IPS-NIHi11 (cell line): Measurements from ENCODE around the gene OTOGL.
A peak's percentile ranks its signal among the peaks of the same experiment; 100 is the strongest.
"Not testable (repeated sequence)": the region's sequence is repeated elsewhere in the genome, so short reads cannot be mapped to it uniquely, and the experiment has no call there.

ENCODE experiments used
- DNase-seq: peaks from one replicate; pipeline ENCODE4 v3.0.0; 2012; ENCODE audit warnings: mixed read lengths, low spot score

The OTOGL gene

DNA sequence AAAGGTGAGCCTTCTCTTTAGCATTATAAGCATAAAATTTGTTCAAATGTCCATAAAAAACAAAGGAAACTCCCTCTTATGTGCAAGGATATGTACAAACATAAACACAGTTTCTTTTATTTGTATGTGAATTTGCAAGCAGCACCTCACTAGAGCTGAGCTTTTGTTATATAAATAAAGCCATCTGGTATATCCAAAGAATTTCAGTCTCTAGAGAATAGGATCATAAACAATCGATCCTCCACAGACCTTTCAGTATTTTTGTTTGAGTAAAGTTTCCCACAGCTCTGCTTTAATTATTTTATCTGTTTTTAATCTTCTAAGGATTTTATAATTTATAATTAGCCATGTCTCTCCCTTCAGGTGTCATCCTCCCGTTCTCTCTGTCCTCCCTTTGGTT, 89.2 kb downstream of the OTOGL start:
- DNase-seq = no peak

DNA sequence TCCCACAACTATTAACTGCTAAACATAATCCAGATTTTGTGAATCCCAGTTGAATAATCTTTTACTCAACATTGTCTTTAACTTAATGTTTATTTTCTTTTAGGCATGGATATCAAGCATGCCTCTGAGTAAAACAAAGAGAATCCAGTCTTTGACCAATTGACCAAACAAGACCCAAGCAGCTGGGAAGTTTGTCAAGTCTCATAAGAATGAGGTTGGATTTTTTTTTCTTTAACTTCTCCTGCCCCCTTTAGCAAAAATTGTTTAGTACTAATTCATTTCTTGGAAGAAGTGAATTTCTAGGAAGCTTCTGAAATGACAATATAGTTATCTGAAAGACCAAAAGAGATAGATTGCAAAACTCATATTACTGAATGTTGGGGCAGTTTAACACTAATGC, 89.9 kb downstream of the OTOGL start:
- no peak for DNase-seq

DNA sequence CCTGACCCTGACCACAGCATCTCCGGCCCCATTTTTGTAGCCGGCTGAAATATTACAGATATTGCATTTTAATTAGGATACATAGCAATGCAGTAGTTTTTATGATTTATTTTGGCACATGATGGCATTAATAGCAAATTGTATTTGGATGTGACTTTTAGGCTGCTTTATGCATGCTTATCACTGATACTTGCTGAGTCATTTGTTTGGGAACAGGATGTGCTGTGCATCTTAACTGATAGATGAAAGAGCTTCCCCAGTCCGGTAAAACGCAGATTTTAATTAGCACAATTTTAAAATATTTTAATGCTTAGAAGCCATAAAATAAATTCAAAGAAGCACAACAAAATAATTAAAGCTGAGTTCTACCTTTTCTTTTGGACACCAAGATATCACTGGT, 90.7 kb downstream of the OTOGL start:
- DNase-seq = no peak

DNA sequence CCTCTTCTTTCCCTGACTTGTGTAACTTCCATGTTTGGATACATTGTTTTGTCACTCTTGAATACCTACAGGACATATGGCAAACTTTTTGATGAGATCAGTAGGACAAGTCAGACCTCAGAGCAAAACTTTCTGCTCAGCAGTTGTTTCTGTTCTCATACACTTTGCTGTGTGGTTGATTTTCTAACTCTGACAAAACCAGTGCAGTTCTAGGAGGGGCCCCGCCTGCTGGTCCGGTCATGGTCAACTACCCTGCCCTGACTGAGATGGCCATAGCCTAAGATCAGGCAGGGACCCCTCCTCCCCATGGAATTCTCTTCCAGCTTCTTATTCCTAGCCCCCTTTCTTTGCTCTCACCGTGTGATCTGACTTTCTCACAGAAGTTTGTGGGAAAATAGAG, 92.8 kb downstream of the OTOGL start:
- DNase-seq = peak; percentile 23

DNA sequence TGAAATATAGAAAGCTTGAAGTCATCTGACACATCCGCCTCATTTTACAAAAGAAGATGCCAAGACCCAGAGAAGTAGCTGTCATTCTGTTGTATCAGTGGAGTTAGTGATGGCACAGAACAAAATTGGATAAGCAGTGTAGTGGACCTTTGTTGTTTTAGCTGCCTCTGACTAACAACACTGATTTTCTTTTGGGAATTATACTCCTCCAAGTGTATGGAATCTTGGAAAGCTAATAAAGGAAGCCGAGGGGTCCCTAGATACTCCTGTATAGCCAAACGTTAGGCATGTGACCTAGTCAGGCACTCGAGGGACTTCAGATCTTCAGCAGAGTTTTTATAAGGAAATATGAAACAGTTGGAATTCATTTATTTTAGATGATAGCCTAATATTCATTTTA, 94.5 kb downstream of the OTOGL start:
- no peak for DNase-seq

DNA sequence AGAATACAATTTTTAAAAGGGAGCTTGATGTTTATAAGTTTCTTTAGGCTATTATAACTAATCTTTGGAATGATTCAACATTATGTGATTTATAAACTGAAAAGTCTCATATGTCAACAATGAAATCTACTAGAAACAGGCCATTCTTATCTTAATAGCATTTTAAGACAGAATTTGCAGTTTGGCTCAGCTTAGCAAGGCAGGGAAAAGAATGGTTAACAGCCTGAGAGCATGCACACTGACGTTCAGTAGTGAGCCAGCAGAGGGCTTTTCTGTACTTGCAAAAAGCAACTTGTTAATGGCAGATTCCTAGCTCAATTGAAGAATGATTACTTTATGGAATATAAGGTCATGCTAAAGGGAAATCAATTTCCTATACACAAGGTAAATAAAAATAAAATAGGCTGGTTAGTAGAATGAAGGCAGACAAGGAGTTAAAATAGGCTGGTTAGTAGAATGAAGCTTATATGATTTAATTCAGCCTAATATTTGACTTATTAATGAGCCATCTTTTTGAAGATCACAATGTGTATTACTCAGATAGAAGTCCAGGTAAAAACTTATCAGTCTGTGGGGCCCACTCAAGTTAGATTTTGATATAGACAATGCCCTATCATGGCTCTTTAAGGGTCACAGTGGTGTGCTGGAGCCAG, 95.9 kb downstream of the OTOGL start:
- DNase-seq = peak; percentile 31

DNA sequence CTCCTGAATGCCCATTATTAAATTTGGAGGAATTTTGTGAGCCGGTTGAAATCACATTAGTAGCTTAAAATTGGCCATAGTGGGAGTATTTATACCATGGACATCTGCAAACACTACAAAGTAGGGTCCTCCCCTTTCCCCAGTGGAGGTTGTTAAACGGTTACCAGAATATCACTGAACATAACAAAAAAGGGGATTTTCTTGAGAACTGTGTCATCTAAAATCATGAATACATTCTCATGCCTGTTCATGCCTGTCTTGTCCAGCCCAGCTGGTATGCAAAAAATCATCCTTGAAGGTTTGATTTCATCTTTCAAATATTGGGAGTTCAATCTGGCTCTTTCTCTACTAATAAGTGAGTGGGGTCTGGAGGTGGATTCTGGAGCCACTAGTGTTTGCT, 96.4 kb downstream of the OTOGL start:
- no peak for DNase-seq

DNA sequence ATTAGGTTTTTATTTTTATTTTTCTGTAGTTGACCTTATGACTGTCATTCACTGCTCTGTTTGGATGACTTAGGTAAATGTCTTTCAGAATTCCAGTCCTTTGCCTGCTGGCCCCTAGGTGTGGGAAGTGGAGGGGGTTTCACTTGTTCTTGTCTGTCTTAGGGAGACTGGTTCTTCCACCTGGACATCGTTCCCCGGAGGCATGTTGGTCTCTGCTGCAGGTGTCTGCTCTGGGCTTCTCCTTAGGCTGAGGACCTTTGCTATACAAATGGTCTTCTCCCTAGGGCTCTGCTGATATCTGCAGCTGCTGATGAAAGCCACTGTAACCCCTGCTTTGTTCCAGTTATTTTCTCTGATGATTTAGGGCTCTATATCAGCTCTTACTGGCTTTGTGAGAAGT, 97.1 kb downstream of the OTOGL start:
- DNase-seq = no peak

DNA sequence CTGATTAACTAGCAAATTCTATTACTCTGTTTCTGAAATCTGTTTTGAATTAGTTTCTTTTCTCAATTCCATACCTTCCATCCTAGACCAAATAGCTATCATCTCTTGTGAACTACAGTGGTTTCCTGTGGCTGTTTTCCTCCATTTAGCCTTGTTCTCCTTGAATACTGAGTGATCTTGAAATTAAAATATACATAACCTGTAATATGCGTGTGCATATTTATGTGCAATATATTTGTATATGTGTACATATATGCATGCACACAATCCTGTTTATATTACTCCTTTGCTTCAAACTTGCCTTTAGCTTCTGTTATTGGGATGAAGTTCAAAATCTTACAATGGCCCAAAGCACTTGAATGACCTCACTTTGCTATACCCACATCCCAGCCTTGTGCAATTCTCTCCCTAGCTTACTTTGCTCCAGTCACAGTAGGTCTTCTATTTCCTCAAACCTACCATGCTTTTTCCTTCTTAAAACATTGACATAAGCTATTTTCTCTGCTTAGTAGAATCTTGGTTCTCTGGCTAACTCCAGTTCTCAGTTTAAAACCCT, 99.5 kb downstream of the OTOGL start:
- DNase-seq = no peak

DNA sequence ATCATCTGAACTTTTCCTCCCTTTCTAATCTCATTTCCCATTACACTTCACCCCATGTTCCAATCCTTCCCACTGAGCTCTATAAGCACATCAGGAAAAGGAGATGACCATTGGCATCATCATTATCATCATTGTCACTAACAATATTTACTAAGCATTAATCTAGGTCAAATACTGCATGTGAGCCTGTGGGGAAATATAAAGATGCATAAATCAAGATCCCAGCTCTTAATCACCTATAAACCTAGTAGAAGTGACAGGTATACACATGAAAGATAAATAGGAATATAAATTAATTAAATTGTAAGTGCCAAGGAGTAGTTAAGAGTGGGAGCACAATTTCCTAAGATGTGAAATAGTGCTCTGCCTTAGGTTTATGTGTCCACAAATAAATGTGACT, 100.6 kb downstream of the OTOGL start:
- no peak for DNase-seq

DNA sequence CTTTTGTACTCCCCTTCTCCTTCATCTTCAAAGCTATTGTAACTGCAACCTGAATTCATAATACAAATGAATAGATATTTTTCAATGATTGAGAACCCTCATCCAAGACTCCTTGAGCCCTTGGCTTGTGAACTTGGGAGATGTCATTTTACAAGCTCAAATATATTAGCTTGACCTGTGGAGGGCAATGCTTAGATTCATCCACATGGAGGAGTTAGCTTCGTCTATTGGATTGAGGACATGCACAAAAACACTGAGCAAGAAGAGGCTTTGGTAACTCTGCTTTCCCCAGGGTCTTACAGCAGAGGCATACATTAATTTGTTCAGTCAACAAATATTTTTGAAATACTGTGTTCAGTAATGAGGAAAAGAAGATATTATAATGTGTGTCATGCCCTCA, 101.1 kb downstream of the OTOGL start:
- no peak for DNase-seq

DNA sequence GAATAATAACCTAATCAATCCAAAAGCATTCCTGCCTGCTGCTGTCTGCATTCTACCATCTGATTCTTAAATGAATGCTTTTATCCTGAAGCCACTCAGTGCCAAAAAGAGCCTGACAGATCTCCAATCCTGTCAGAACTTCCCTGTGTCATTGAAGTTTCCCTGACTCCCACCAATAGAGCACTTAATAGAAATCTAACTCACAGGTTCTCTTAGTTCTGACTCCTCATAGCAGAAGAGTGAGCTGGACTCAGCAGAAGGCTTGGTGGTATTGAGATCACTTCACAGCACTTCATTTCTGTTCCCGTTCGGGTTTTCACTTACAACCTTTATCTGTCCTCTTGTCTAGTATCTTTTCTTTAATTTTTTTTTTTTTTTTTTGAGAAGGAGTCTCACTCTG, 102.6 kb downstream of the OTOGL start:
- no peak for DNase-seq

DNA sequence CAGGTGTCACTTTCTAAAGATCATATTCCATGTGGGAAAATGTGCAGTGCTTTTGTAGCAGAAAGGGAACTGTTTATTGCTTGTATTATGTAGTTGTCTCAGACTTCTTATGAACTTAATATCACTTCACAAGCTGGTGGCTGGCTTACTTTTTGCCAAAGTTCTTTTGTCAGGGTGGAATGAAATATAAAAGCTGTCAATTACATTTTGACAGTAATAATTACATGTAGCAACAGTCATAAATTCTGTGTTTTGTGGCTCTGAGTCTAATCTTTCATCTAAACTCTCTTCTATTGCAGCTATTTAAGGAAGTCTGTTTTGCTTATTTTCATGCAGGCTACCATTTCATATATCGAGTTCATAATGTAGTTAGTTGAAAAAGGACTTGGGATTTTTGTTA, 106.6 kb downstream of the OTOGL start:
- DNase-seq = no peak

DNA sequence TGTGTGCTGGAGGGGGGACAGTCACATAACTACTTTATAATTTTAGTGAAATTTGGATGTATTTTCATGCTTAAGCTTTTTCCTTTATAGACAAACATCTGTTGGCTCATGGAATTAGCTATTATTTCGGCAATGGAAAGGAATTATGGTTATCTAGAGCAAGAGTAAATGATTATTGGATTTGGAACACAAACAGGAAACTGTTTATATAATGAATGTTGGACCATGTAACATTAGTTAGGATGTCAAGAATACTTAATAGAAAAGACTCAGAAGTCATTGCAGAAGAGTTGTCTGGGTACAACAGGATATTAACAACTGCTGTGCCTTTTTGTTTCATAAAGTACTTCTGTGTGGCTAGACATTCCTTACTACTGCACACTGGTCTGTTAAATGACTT, 108.7 kb downstream of the OTOGL start:
- no peak for DNase-seq

DNA sequence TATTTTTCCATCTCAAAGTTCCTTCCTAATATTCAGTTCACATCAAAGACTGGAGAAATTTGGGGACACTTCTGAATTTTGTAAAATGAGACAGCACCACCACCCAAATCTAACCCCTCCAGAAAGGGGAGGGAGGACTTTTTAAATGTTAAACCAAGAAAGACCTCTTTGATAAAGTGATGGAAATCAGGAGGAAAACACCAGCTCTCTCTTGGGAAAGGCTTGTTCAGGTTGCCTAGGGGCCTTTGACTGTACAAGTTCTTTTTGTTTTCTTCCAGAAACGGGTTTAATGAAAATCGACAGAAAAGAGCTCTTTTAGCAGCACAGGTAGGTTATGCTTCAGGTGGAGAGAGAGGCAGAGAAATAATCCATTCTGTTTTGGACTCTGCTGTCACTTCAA, 112.3 kb downstream of the OTOGL start:
- DNase-seq = no peak

DNA sequence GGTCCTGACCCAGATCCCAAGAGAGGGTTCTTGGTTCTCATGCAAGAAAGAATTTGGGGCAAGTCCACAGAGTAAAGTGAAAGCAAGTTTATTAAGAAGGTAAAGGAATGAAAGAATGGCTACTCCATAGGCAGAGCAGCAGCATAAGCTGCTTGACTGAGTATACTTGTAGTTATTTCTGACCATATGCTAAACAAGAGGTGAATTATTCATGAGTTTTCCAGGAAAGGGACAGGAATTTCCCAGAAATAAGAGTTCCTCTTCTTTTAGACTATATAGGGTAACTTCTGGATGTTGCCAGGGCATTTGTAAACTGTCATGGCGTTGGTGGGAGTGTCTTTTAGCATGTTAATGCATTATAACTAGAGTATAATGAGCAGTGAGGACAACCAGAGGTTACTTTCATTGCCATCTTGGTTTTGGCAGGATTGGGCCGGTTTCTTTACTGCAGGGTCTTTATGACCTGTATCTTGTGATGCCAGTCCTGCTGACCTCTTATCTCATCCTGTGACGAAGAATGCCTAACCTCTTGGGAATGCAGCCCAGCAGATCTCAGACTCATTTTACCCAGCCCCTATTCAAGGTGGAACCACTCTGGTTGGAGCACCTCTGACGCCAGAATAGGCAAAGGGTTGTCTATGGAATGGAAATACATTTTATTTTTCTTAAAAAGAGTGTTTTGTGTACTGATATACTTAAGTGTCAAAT, 113.8 kb downstream of the OTOGL start:
- DNase-seq = no peak

DNA sequence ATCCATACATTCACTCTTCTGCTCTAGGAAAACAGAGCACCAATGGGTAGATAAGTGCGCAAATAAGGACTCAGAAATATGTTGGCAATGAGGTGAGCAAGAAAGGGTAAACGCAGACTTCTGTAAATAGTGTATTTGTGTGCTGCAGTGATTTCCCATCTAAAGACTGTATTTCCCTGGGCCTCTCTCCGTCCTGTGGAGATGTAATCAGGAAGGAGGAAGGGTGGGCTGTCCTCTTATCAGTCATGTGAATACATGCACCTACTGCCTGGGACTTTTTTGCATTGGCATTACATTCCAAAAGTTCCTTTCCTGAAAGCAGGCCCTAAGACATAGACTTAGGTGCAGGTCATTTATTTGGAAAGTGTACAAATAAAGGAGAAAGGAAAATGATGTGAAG, 114.5 kb downstream of the OTOGL start:
- no peak for DNase-seq

DNA sequence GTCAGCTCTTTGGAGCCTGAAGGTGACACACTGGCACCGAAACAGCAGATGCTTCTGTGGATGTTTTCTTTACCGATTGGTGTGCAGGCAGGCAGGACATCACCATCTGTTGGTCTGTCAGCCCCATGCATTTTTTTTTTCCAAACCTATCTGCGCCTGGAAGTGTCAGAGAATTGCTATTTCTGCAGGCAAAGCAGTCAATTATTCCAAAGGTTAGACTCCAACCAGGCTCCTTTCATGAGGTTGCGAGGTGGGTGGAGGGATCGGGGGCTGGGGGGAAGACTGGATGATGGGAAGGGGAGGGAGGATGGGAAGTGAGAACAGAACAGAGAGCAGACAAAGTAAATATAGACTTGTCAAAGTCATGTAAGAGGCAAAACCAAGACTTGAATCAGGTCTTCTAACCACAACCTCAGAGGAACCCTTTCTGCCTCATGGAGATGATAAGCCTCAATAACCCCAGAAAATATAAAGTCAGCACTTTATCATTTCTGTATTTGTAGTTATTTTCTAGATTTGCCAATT, 117.7 kb downstream of the OTOGL start:
- no peak for DNase-seq

DNA sequence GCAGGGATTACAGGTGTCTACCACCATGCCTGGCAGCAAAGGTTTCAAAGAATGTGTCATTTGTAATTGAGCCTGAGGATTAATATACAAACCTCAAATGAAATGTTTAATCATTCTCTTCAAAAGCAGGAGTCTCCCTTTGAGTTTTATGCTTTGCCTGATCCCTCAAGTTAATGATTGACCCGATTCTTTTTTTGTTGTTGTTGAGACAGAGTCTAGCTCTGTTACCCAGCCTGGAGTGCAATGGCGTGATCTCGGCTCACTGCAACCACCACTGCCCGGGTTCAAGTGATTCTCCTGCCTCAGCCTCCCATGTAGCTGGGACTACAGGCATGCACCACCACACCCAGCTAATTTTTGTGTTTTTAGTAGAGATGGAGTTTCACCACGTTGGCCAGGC, 119.6 kb downstream of the OTOGL start:
- DNase-seq = not testable (repeated sequence)

DNA sequence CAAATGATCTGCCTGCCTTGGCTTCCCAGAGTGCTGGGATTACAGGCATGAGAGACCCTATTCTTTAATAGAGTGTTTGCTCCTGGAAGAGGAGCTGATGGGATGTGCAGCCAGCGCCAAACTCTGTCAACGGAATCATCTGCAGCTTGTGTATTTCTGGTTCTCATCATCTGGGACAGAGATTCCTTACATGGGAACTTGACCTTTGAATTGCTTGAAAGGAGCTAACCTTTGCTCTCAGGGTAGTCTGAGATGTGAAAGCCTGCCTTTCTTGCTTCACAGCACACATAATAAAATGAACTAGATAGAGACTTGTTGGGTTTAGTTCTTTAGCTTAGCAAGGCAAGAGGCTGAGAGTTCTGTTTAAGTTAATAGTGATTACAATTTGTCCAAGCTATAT, 120.0 kb downstream of the OTOGL start:
- no peak for DNase-seq

DNA sequence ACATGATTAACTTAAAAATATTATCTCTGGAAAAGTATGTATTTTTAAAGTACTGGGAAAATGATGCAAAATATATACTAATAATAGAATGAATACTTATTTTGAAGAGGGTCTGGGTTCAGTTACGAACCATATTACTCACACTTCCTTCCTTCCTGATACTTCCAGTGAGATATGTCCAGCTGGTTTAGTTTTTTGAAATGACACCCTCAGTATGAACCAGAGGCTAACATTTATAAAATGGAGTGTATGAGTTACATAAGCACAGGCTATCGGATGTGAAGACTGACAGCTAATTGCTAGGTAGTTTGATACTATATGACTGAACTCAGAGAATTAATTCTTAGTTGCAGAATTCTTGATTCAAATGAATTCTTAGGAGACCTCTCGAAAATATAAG, 122.9 kb downstream of the OTOGL start:
- no peak for DNase-seq

DNA sequence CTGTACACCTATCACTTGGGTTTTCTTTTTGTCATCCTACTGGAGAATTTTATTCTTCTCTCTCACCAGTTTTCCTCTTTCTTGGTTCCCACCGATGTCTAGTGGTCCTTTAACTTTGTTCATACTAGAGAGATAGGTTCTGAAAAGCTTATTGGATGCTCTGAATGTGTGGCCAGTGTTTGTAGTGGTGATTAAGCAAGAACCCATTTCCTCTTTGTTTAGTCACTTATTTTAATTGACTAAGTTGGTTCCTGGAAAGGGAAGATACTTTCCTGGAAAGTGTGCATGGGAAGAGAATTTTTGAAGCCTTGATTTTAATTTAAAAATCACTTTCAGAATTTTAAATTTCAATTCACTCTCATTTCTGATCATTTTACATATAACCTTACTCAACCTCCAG, 127.2 kb downstream of the OTOGL start:
- DNase-seq = no peak

DNA sequence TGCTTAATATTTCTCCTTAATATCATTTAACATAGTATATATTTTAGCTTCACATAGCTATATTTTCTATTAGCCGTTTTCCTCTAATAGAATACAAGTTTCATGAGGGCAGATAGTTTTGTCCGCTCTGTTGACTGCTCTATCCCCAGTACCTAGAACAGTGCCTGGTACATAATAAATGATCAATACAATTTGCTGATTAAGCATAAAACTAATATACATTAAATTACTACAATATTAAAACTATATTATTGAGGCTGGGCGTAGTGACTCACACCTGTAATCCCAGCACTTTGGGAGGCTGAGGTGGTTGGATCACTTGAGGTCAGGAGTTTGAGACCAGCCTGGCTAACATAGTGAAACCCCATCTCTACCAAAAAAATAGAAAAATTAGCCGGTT, 128.6 kb downstream of the OTOGL start:
- not testable (repeated sequence) for DNase-seq

DNA sequence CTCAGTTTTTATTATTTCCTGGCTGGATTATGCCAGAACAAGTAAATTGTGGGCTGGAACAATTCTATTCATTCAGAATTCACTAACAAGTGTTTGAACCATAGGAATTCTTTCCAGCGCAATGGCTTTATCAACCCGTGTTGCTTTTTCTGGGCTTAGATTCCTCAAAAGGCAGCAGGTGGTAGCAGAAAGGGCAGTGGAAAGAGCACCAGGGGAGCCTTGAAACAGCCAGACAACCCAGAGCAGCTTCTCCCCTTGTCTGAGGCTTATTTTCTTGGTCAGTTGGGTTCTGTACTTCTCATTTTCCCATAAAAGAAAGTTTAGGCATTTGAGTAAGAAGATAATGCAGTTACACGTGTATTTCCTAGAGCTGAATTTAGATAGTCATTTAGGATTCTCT, 130.7 kb downstream of the OTOGL start:
- peak; percentile 65 for DNase-seq
